Measurements from ENCODE around the gene HSBP1L1.

Gene HSBP1L1

GRCh38 chr18:79964330-79965118 is at the start of gene HSBP1L1:
TSS of gene HSBP1L1 (plus strand) at chr18:79964643. CDS start at chr18:79964736, 93 bp downstream.
- peak; percentile 25 for DNase-seq (ENCODE audit: low read depth)

- no peak for DNase-seq (ENCODE audit: low read depth)
Measured at GRCh38 chr18:79915161-79916127, 49.0 kb upstream of the HSBP1L1 start.

DNA sequence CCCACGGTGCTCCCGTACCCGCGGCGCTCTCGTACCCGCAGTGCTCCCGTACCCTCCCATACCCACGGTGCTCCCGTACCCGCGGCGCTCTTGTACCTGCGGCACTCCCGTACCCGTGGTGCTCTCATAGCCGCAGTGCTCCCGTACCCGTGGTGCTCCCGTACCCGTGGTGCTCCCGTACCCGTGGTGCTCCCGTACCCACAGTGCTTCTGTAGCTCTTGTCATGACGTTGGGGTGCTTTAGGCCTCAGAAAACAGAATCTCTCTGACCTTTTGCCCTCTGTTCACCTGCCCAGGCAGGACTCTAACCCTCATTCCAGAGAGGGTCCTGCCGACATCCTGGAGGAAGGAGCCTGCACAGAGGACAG is 48.3 kb upstream of the HSBP1L1 start:
- DNase-seq (ENCODE audit: low read depth), result no peak

DNA sequence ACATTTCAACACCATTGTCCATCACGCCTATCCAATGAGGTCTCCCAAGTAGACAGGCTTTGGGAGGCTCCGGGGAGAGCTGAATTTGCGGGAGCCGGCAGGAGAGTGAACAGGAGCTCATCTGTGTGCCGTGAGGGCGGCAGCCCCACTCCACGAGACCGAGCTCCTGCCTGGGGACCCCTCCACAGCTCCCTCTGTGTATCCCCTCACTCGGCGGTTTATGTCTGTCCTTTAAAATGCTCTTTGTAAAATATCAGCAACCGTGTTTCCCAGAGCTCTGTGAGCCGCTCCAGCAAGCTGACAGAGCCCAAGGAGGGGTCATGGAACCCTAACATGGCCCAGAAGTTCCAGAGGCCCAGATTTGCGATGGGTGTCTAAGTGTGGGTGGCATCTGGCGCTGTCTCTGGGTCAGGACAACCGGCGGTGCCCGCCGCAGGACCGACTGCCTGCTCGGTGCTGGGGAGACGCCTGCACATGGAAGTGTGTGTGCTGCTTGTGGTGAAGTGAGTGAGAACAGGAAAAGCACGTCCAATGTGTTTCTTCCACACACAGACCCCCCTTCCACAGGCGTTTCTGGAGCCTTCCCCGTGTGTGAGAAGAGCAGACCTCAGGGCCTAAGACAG is 47.8 kb upstream of the HSBP1L1 start:
- no peak for DNase-seq (ENCODE audit: low read depth)

DNA sequence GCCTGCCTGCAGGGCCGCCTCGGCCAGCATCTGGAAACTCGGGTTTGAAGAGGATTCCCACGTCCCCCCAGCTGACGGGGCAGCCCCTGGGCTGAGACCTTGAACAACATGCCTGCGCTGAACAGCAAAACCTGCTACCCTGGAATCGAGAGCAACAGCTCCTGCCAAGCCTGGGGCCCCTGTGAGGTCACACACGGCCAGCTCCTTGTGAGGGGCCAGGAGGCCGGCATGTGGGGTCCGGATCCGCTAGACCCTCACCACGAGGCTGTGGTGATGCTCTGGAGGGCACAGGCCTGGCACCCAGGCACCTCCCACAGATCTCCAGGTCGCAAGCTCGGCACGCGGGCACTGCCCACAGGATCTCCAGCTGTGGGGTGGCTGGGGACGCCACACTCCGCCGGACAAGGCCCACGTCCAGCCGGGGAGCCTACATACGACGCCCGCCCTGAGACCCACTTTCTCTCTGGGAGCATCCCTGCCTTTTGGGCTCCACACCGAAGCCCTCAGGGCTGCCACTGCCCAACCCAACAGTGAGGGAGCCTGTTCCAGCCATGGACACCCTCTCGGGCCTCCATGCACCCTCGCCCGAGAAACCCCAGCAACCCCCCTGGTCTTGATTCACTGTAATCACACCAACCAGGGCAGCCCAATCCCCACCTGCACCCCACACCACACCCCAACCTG is 47.1 kb upstream of the HSBP1L1 start:
- no peak for DNase-seq (ENCODE audit: low read depth)

DNA sequence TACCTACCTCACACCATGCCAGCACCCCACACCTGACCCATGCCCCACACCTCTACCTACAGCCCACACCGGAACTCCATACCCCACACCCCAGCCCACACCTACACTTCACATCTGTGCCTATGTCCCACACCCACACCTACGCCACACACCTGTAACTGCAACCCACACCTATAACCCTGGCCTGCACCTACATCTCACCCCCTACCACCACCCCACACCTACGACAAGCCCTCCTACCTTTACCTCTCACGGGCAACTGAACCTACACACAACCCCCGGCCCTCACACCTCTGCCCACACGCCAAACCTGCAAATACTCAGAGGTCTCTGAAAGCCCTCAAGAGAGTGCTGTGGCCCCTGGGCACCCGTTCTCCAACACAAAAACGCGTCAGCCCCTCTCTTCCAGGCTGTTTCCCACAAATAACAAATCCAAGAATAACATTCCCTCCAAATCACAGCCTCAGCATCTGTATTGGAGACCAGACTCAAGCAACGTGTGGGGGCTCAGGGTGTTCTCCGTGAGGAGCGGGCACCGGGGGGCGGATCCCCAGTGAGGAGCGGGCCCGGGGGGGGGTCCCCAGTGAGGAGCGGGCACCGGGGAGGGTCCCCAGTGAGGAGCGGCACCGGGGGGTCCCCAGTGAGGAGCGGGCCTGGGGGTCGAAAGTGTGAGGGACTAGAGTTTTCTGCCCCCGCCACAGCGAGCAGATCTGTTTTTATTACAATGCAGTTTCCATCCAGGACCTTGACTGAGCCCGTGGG is 46.4 kb upstream of the HSBP1L1 start:
- DNase-seq (ENCODE audit: low read depth), result no peak

GRCh38 chr18:79918615-79919011 is 45.8 kb upstream of the HSBP1L1 start:
- DNase-seq (ENCODE audit: low read depth), result no peak

- no peak for DNase-seq (ENCODE audit: low read depth)
Measured at GRCh38 chr18:79919089-79919488, 45.4 kb upstream of the HSBP1L1 start.

DNA sequence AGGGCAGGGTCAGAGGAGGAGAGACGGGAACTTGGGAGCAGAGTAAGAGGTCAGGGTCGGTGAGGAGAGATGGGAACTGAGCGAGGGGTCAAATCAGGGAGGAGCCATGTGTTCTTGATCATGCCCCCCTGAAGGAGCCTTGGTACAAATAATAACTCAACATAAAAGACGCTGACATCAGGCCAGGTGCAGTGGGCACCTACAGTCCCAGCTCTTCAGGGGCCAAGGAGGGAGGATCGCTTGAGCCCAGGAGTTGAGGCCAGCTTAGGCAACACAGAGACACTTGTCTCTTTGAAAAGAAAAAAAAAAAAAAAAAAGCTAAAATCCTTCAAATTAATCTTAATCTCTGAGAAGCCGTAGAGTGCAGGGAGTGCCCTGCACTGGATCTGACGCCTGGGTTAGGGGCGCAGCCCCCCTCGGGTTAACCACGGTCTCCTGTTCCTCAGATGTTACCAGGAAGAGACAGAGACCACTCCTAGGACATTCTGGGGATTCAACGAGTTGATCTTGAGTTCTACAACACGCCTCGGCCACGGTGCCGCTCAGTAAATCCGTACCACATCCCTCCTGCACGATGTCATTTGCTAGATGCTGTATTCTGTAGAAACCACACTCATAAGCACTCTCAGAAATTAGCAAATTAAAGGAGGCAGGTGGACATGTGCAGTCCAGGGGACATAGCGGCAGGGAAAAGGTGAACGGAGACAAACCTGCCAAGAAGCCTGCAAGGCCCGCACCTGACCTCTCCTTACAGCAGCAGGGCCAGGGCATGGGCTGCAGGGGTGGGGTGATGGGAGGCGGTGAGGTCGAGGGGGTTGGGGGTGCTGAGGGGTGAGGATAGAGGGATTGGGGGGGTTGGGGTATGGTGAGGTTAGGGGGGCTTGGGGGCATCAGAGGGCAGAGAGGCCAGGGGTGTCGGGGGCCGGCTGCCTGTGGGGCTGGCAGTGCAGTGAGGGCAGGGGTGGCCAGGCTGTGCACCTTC is 42.2 kb upstream of the HSBP1L1 start:
- DNase-seq (ENCODE audit: low read depth), result no peak

GRCh38 chr18:79922971-79923411 is 41.5 kb upstream of the HSBP1L1 start:
- no peak for DNase-seq (ENCODE audit: low read depth)

DNA sequence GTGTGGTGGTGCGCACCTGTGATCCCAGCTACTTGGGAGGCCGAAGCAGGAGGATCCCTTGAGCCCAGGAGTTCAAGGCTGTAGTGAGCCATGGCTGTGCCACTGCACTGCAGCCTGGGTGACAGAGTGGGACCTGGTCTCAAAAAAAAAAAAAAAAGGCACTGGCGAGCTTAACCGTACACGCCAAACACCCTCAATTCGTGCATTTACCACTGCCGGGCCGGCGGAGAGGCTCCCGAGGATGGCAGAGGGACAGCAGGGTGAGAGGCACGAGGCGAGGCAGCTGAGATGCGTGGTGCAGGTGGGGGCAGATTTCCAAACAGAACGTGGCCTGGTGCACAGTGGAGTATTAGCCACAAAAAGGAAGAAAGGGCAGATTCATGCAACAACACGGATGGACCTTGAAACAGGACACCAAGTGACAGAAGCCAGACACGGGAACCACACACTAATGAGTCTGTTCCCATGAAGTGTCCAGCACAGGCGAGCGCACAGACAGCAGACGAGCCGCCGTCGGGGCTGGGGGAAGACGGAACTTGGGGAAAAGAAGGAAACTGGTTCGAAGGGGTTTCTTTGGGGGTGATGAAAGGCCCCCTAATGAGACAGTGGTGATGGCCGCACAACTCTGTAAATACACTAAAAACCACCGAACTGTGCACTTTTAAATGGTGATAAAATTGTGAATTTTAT is 40.4 kb upstream of the HSBP1L1 start:
- no peak for DNase-seq (ENCODE audit: low read depth)

- DNase-seq (ENCODE audit: low read depth), result no peak
Measured at GRCh38 chr18:79924814-79925731, 39.4 kb upstream of the HSBP1L1 start.

DNA sequence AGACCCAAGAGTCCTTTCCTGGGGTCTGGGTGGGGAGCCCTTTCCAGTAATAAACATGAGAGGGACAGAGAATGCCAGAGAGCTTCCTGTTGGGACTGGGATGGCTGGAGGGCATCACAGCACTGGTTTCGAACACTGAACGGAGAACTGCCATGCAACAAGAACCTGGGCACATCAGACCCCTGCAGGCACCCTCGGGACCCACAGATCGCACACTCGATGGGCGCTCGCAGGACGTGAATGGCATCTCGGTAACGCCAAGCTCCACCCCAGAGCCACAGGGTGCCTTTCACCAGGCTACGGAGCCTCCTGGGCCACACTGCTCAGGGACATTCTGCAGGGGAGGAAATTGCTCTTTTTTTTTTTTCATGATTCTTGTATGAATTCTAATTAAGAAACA is 38.1 kb upstream of the HSBP1L1 start:
- no peak for DNase-seq (ENCODE audit: low read depth)

DNA sequence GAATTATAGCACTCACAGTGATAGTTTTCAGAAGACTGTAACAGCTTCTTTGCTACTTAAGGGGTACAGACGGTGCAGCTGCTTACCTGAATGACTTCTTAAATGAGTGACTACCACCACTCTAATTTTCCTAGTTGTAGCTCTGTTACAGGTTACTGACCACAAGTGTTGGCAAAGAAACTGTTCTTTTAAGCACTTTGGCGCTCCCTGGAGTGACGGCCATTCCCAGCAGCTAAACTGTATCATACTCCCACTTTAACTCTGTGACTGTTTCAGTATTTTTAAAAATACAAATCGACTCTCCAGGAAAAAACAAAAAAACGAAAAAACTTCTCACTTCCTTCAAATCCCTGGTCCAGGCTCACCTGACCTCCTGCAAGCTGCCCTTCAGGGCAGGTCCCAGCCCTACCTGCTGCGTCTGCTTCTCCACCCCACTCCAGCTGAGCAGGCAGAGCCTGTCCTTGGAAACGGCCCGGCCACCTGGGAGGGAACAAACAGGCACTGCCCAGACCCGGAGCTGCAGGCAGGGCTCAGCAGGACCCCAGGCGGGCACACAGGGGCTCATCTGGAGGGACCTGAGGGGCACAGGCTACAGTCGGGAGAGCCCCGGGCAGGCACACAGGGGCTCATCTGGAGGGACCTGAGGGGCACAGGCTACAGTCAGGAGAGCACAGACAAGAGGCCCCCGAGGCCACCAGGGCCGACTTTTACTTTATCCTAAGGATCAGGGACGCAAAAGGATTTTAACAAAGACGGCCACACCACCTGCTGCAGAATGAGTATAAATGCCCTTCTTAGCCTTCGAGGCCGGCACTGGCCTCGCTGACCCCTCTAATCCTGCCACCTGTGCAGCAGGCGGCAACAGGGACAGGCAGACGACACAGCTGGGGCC is 37.5 kb upstream of the HSBP1L1 start:
- DNase-seq (ENCODE audit: low read depth), result no peak

DNA sequence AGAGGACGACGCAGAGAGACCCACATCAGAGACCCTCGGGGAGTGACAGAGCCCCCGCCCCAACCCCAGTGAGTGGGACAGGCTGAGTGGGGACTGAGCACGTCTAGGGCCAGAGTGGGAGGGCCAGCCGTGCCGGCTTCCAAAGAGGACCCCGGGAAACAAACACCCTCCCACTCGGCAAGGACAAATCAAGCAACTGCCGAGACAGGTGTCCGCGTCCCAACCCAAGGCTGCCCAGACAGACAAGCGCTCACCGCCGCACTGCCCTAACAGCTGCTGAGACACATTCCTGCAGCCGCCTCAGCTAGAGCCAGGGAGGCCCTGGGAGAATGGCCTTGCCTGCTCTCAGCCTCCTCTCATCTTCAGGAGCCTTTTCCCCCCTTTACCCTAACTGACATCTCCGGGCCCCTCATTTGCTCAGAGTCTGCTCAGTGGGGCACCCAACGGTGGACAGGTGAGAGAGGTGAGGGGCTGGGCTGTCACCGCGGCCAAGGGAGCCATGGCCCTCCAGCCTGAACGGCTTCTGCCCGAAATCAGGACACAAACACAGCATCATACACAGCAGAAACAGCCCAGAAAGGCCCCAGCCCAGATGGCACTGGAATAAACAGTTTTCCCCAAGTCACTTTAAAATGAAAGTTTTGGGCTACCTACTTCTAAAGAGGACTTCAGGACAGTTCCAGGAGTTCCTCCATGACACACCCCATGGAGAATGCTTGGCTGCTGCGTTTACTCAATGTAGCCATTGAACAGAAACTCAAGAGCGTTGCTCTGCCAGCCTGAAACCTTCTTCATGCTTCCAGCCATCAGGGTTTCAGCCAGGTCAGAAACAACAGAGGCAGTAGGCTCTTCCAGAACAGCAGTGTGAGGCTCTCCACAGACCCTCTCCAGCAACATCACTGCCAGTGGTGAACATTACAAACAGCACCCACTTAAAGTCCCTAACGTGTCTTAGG is 36.6 kb upstream of the HSBP1L1 start:
- no peak for DNase-seq (ENCODE audit: low read depth)

DNA sequence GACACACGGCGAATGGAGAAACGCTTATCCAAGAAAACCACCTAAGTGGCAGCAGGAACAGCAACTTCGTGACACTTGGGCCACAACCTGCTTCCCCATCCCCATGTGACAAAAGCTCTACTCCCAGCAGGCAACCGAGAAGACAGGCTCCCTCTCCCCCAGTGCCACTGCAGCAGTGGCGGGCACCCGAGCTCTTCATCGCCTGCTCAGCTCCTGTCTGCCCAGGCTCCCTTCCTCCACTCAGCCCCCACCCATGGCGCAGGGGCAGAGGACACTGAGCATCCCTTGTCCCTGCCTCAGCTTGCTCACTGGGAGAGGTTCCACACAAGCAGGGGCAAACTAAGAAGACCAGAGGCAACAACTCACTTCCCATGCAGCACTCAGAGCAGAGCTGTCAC is 35.9 kb upstream of the HSBP1L1 start:
- DNase-seq (ENCODE audit: low read depth), result no peak
